ENCODE results near the gene CAMK4. TPM values are rescaled to one million over a fixed set of nuclear protein-coding genes. Genes with fewer than 3 reads are reported as not detected.

CAMK4 gene
- total and polyA plus RNA-seq, 8 donors: 1.0 to 18.3 (median 14.8) TPM

GRCh38 chr5:111236995-111237394, 12.8 kb downstream of the CAMK4 start:
- ATAC-seq (no peak), DNase-seq (no peak)
- H3K9me3 ChIP-seq: no peaks in the 10 kb centered on the region
- H3K4me3 ChIP-seq: no peak overlapping the region
- no peaks in the 10 kb centered on the region for H3K27me3 ChIP-seq
- no peaks in the 10 kb centered on the region for H3K4me1 ChIP-seq
- TF ChIP-seq CTCF (IDR thresholded peaks at IDR 0.05): no peak
- no peaks in the 10 kb centered on the region for H3K36me3 ChIP-seq
- intact Hi-C loops (cut with DNase I): no loop called here
- H3K27ac ChIP-seq: no peak overlapping the region

GRCh38 chr5:111237470-111237869, 13.3 kb downstream of the CAMK4 start:
- no peak for TF ChIP-seq CTCF (IDR thresholded peaks at IDR 0.05)
- no peak for DNase-seq
- ATAC-seq: no peak
- H3K27me3 ChIP-seq: no peaks in the 10 kb centered on the region
- no peaks in the 10 kb centered on the region for H3K36me3 ChIP-seq
- no peak overlapping the region for H3K27ac ChIP-seq
- no peak overlapping the region for H3K4me3 ChIP-seq
- intact Hi-C loops (cut with DNase I): no loop called here
- H3K9me3 ChIP-seq: no peaks in the 10 kb centered on the region
- H3K4me1 ChIP-seq: no peaks in the 10 kb centered on the region

GRCh38 chr5:111238431-111239225, 14.4 kb downstream of the CAMK4 start:
- no peak for DNase-seq

GRCh38 chr5:111241696-111242095, 17.5 kb downstream of the CAMK4 start:
- Histone ChIP-seq H3K27me3 (no peaks in the 10 kb centered on the region), H3K9me3 (no peaks in the 10 kb centered on the region), H3K27ac (no peak overlapping the region), H3K4me3 (no peak overlapping the region), H3K36me3 (no peaks in the 10 kb centered on the region), H3K4me1 (no peaks in the 10 kb centered on the region)
- no peak for ATAC-seq
- TF ChIP-seq CTCF (IDR thresholded peaks at IDR 0.05): no peak
- intact Hi-C loops (cut with DNase I): no loop called here
- no peak for DNase-seq

More at GRCh38 chr5:111238431-111239225, 14.4 kb downstream of the CAMK4 start:
- no peak for ATAC-seq
- H3K9me3 ChIP-seq: no peaks in the 10 kb centered on the region
- no peak overlapping the region for H3K4me3 ChIP-seq
- H3K27me3 ChIP-seq: no peaks in the 10 kb centered on the region
- H3K27ac ChIP-seq: no peak overlapping the region
- no peaks in the 10 kb centered on the region for H3K36me3 ChIP-seq
- intact Hi-C loops (cut with DNase I): no loop called here
- TF ChIP-seq CTCF (IDR thresholded peaks at IDR 0.05): no peak
- no peaks in the 10 kb centered on the region for H3K4me1 ChIP-seq

GRCh38 chr5:111242606-111243005, 18.4 kb downstream of the CAMK4 start:
- intact Hi-C loops (cut with DNase I): no loop called here
- DNase-seq: no peak

More at GRCh38 chr5:111242606-111243005, 18.4 kb downstream of the CAMK4 start:
- Histone ChIP-seq H3K4me1 (no peaks in the 10 kb centered on the region), H3K27me3 (no peaks in the 10 kb centered on the region), H3K36me3 (no peaks in the 10 kb centered on the region), H3K4me3 (no peak overlapping the region), H3K9me3 (no peaks in the 10 kb centered on the region), H3K27ac (no peak overlapping the region)
- no peak for ATAC-seq
- TF ChIP-seq CTCF (IDR thresholded peaks at IDR 0.05): no peak
